Astrocyte of the cerebellum (primary cell): ENCODE data around the gene ULK4.

Experiments used
- DNase-seq: peaks from one replicate; pipeline ENCODE4 v3.0.0-alpha.2; 2011; ENCODE audit warnings: low read depth
- H3K4me3 ChIP-seq: 2 replicates; pipeline ENCODE4 v1.5.1; 2011; ENCODE audit warnings: mild to moderate bottlenecking, low read depth, low read length, moderate library complexity
- CTCF ChIP-seq: IDR thresholded peaks from 2 replicates; pipeline ENCODE4 v1.5.1; 2012; ENCODE audit warnings: low read length, low read depth, moderate library complexity, mild to moderate bottlenecking; ENCODE audit errors: missing control alignments
- in situ Hi-C: cut with HindIII; loops from 2 replicates; pipeline ENCODE4 v1.10.0; 2017; ENCODE audit warnings: low sequenced_read_pairs

ULK4 gene

GRCh38 chr3:41205591-41205990 is 756.3 kb downstream of the ULK4 start:
- in situ Hi-C loops = loop anchor here (10.0 kb wide), 1 partner anchor 509 kb away; no protein-coding TSS in a partner anchor
- DNase-seq = no peak
- TF ChIP-seq CTCF = no peak
- no peak overlapping the region for H3K4me3 ChIP-seq

DNA sequence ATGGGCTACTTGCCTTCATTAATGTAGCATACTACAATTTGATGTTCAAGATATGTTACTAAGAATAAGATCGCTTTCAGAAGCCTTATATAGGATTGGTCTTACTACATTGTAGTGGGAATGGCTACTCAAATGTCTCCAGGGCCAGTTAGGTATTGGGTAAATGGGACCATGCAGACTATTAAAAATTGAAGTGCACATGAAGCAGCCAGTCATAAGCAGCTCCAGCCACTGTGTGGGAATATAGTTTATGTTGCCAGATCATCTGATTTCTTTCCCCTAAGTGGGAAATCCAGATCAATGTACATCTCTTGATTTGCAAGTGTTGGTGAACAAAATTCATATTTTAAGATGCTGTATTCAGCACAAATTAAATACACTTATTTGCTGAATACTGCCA is 757.5 kb downstream of the ULK4 start:
- no peak for TF ChIP-seq CTCF
- in situ Hi-C loops = loop anchor here (5.0 to 10.0 kb wide), 2 partner anchors 357 to 510 kb away; no protein-coding TSS in a partner anchor
- H3K4me3 ChIP-seq = no peak overlapping the region
- no peak for DNase-seq

- in situ Hi-C loops = loop anchor here (5.0 to 10.0 kb wide), 2 partner anchors 356 to 512 kb away; no protein-coding TSS in a partner anchor
- peak overlapping the region; percentile 53 for H3K4me3 ChIP-seq
- DNase-seq = peak; percentile 53
- TF ChIP-seq CTCF = peak; percentile 47
Observed at GRCh38 chr3:41202834-41203345, 759.0 kb downstream of the ULK4 start.

- in situ Hi-C loops = loop anchor here (5.0 to 10.0 kb wide), 2 partner anchors 355 to 513 kb away; no protein-coding TSS in a partner anchor
- peak overlapping the region; percentile 53 for H3K4me3 ChIP-seq
- no peak for TF ChIP-seq CTCF
- no peak for DNase-seq
Observed at GRCh38 chr3:41202075-41202833, 759.6 kb downstream of the ULK4 start.

GRCh38 chr3:41200669-41201021 is 761.3 kb downstream of the ULK4 start:
- peak overlapping the region; percentile 53 for H3K4me3 ChIP-seq
- no peak for DNase-seq
- in situ Hi-C loops = loop anchor here (5.0 to 10.0 kb wide), 2 partner anchors 353 to 514 kb away; no protein-coding TSS in a partner anchor
- no peak for TF ChIP-seq CTCF

DNA sequence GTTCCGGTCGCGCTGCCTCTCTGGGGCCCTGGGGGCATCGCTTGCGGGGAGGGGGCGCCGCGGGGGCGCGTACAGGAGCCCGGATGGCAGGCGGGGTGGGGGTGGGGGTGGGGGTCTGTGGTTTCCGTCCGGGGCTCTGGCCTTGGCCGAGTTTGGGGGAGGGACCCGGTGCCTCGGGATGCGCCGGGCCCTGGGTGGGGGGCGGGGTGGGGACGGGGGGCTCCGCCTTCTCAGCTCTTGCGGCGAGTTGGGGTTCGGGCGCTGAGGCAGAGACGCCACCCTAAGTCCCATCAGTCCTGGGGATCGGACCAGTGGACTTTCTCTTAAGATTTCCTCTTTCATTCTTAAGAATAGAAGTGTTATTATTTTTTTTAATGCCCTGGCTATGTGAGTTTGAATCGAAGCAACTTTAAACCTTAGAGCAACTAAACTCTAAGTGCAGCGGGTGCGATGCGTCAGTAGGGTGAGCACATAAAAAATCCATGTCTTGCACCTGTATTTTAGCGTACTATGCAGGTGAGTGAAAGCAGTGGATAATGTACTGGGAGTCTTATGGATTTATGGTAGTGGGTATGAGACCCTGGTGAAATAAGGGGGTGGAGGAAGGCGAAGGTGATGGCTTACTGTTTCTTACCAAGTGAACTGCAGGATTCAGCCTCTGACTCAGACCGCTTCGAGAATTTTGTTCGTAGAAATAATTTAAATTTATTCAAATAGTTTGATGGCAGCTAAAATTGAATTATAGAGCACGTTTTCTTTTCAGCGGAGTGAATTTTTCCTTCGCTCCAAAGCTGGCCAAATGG is 761.8 kb downstream of the ULK4 start:
- peak overlapping the region; percentile 53 for H3K4me3 ChIP-seq
- TF ChIP-seq CTCF = no peak
- no peak for DNase-seq
- in situ Hi-C loops = loop anchor here (5.0 to 10.0 kb wide), 2 partner anchors 353 to 515 kb away; no protein-coding TSS in a partner anchor
